IMR-90 (cell line): Measurements from ENCODE around the gene CD79A.

Experiments used
- BHLHE40 ChIP-seq: fragments of 150-350 bp; IDR thresholded peaks from 2 replicates; pipeline ENCODE4 v1.6.1; 2016; ENCODE audit warnings: mild to moderate bottlenecking, low read depth, low read length
- MAFK ChIP-seq: IDR thresholded peaks from 2 replicates; pipeline ENCODE4 v1.6.1; 2012; ENCODE audit warnings: low read depth, low read length, improper control_type of control experiment
- MXI1 ChIP-seq: IDR thresholded peaks from 2 replicates; pipeline ENCODE4 v1.6.1; 2012; ENCODE audit warnings: low read depth, mild to moderate bottlenecking, low read length, moderate library complexity, borderline replicate concordance
- NFE2L2 ChIP-seq: fragments of 150-350 bp; IDR thresholded peaks from 2 replicates; pipeline ENCODE4 v1.6.1; 2016; ENCODE audit warnings: low read depth, mild to moderate bottlenecking, low read length
- POLR2A ChIP-seq: IDR thresholded peaks from 2 replicates; pipeline ENCODE4 v1.6.1; 2012; ENCODE audit warnings: mild to moderate bottlenecking, low read depth, low read length
- RAD21 ChIP-seq: IDR thresholded peaks from 2 replicates; pipeline ENCODE4 v1.6.1; 2012; ENCODE audit warnings: low read length, improper control_type of control experiment
- RCOR1 ChIP-seq: IDR thresholded peaks from 2 replicates; pipeline ENCODE4 v1.6.1; 2012; ENCODE audit warnings: mild to moderate bottlenecking, low read length, improper control_type of control experiment; ENCODE audit not compliant: insufficient replicate concordance
- RFX5 ChIP-seq: IDR thresholded peaks from 2 replicates; pipeline ENCODE4 v1.8.0; 2012; ENCODE audit warnings: low read depth, mild to moderate bottlenecking, low read length, moderate library complexity
- TF ChIP-seq, protein P1 (sequence below): conservative IDR thresholded peaks from 2 replicates; pipeline ENCODE4 v1.5.1; 2012; ENCODE audit warnings: mild to moderate bottlenecking, low read depth, low read length, improper control_type of control experiment
- TF ChIP-seq, protein P2 (sequence below): fragments of 150-350 bp; IDR thresholded peaks from 2 replicates; pipeline ENCODE4 v1.6.1; 2016; ENCODE audit warnings: low read depth, mild to moderate bottlenecking, low read length, moderate library complexity, borderline replicate concordance
- TF ChIP-seq, protein P3 (sequence below): fragments of 150-350 bp; IDR thresholded peaks from 2 replicates; pipeline ENCODE4 v1.6.1; 2017; ENCODE audit warnings: mild to moderate bottlenecking, antibody characterized with exemption, low read length, low read depth

DNA sequence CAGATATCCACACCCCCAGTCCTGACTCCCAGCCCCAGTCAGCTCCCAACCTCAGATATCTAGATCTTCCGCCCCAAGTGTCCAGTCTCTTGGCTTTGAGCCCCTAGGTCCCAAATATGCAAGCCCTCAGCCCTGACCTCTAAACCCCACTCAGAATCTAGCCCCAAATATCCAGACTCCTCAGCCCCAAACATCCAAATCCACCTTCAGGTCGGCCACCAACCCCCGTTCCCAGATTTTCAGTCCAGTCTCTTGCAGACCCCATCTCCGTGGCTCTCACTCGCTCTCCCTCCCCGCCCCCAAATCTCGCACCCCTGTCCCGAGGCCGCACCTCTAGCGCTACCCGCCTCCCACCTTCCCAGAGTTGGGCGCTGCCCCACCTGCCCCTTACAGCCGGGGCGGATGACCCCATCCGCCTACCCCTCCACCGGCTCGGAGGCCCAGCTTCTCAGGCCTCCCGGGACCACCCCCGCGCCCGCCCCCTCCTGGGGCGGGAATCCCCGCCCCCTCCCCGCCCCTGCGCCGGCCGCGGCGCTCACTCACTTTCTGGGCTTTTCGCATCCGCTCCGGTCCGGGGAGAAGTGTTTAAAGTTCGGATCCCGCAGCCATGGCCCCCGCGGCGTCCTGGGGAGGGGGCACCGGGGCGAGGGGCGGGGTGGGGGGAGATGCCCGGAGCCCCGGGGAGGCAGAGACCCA is 50.6 kb downstream of the CD79A start:
- TF ChIP-seq, protein P1, sequence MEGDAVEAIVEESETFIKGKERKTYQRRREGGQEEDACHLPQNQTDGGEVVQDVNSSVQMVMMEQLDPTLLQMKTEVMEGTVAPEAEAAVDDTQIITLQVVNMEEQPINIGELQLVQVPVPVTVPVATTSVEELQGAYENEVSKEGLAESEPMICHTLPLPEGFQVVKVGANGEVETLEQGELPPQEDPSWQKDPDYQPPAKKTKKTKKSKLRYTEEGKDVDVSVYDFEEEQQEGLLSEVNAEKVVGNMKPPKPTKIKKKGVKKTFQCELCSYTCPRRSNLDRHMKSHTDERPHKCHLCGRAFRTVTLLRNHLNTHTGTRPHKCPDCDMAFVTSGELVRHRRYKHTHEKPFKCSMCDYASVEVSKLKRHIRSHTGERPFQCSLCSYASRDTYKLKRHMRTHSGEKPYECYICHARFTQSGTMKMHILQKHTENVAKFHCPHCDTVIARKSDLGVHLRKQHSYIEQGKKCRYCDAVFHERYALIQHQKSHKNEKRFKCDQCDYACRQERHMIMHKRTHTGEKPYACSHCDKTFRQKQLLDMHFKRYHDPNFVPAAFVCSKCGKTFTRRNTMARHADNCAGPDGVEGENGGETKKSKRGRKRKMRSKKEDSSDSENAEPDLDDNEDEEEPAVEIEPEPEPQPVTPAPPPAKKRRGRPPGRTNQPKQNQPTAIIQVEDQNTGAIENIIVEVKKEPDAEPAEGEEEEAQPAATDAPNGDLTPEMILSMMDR = no peak
- TF ChIP-seq RAD21 (no peak), NFE2L2 (no peak), RCOR1 (no peak), POLR2A (no peak), MXI1 (no peak), RFX5 (no peak), MAFK (no peak), BHLHE40 (no peak)
- TF ChIP-seq, protein P2, sequence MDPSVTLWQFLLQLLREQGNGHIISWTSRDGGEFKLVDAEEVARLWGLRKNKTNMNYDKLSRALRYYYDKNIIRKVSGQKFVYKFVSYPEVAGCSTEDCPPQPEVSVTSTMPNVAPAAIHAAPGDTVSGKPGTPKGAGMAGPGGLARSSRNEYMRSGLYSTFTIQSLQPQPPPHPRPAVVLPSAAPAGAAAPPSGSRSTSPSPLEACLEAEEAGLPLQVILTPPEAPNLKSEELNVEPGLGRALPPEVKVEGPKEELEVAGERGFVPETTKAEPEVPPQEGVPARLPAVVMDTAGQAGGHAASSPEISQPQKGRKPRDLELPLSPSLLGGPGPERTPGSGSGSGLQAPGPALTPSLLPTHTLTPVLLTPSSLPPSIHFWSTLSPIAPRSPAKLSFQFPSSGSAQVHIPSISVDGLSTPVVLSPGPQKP = no peak
- TF ChIP-seq, protein P3, sequence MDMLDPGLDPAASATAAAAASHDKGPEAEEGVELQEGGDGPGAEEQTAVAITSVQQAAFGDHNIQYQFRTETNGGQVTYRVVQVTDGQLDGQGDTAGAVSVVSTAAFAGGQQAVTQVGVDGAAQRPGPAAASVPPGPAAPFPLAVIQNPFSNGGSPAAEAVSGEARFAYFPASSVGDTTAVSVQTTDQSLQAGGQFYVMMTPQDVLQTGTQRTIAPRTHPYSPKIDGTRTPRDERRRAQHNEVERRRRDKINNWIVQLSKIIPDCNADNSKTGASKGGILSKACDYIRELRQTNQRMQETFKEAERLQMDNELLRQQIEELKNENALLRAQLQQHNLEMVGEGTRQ = no peak
